ENCODE results near the gene ALOX5. TPM values are rescaled to one million over a fixed set of nuclear protein-coding genes. Genes with fewer than 3 reads are reported as not detected.

The ALOX5 gene
- total RNA-seq, 6 donors from 2014 or later = 113 to 686 (median 280) TPM

DNA sequence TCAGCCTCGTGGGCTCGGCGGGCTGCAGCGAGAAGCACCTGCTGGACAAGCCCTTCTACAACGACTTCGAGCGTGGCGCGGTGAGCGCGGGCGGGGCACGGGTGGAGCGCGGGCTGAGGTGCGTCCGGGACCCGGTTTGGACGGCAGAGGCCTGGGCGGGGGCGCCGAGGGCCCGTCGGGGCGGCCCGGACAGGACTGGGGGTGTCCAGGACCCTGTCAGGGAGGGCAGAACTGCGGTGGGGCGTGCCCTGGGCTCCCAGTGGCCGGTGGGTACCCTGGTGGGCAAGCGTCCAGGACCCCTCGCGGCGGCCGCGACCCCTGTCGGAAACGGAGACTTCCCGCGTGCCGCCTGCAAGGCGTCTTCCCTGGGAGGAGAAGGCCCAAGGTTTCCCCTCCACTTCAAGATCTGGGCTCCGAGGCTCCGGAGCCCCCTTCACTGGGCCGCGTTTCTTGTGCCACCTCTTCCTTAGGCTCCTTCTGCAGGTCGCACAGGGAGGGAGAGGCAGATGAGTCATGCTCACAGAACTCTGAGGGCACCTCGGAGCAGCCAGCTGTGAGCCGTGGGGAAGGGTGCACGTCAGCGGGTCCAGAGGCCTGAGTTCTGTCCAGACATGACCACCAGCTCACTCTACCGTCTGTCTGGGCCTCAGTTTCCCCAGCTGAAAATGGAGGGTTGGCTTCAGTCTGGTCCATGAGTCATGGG, 485 bp downstream of the ALOX5 start:
- H3K36me3 ChIP-seq = no peaks in the 10 kb centered on the region
- H3K27ac ChIP-seq = peak overlapping the region; percentile 70 to 90 (median 81)
- ATAC-seq (ENCODE audit: low FRiP score in 2 of 2) (peak; percentile 3 to 18), DNase-seq (no peak)
- H3K4me1 ChIP-seq = peaks cover 12 to 26% (median 21%) of the 10 kb centered on the region in 4 donors
- no peaks in the 10 kb centered on the region for H3K9me3 ChIP-seq
- H3K27me3 ChIP-seq = peaks cover 0 to 7% (median 3%) of the 10 kb centered on the region in 4 donors
- TF ChIP-seq, protein P1, sequence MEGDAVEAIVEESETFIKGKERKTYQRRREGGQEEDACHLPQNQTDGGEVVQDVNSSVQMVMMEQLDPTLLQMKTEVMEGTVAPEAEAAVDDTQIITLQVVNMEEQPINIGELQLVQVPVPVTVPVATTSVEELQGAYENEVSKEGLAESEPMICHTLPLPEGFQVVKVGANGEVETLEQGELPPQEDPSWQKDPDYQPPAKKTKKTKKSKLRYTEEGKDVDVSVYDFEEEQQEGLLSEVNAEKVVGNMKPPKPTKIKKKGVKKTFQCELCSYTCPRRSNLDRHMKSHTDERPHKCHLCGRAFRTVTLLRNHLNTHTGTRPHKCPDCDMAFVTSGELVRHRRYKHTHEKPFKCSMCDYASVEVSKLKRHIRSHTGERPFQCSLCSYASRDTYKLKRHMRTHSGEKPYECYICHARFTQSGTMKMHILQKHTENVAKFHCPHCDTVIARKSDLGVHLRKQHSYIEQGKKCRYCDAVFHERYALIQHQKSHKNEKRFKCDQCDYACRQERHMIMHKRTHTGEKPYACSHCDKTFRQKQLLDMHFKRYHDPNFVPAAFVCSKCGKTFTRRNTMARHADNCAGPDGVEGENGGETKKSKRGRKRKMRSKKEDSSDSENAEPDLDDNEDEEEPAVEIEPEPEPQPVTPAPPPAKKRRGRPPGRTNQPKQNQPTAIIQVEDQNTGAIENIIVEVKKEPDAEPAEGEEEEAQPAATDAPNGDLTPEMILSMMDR (IDR thresholded peaks at IDR 0.05) = no peak
- TF ChIP-seq EP300 (IDR thresholded peaks at IDR 0.05) (no peak), POLR2A (IDR thresholded peaks at IDR 0.05) (no peak), POLR2AphosphoS5 (IDR thresholded peaks at IDR 0.05) (no peak)
- H3K4me3 ChIP-seq = peak overlapping the region; percentile 10 to 62 (median 52)
- WGBS, 2 donors = 14 to 15% methylated on average over 13 to 44 of the region's 51 CpGs

DNA sequence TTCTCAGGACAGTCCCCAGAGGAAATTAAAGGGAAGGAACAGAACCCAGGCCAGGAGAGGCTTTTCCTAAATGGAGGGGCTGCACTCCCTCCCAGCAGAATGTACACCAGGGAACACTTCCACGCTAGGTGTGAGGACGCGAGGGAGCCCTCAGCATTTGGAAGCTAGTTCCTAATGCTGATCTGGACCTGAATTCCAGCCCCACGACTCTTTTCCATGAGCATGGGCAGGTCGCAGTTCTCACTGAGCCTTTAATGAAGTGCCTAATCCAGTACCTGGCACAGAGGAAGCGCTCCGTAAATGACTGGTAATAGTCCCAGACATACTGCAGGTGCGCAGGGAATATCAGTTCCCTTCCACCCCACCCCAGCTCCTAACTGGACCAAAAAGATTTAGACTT, 1.1 kb downstream of the ALOX5 start:
- Histone ChIP-seq H3K27ac (peak overlapping the region; percentile 70 to 90 (median 81)), H3K4me3 (peak overlapping the region in 3 of 4 donors; percentile 46 to 62 (median 58)), H3K4me1 (peaks cover 12 to 29% (median 22%) of the 10 kb centered on the region in 4 donors), H3K27me3 (peaks cover 0 to 7% (median 3%) of the 10 kb centered on the region in 4 donors), H3K9me3 (no peaks in the 10 kb centered on the region), H3K36me3 (no peaks in the 10 kb centered on the region)
- DNase-seq = no peak
- 71 to 73% methylated on average over 7 to 8 of the region's 8 CpGs for WGBS, 2 donors
- no peak for ATAC-seq (ENCODE audit: low FRiP score in 2 of 2)
- TF ChIP-seq EP300 (IDR thresholded peaks at IDR 0.05) (no peak), POLR2AphosphoS5 (IDR thresholded peaks at IDR 0.05) (no peak), POLR2A (IDR thresholded peaks at IDR 0.05) (no peak)
- TF ChIP-seq, protein P1 (IDR thresholded peaks at IDR 0.05) = no peak

DNA sequence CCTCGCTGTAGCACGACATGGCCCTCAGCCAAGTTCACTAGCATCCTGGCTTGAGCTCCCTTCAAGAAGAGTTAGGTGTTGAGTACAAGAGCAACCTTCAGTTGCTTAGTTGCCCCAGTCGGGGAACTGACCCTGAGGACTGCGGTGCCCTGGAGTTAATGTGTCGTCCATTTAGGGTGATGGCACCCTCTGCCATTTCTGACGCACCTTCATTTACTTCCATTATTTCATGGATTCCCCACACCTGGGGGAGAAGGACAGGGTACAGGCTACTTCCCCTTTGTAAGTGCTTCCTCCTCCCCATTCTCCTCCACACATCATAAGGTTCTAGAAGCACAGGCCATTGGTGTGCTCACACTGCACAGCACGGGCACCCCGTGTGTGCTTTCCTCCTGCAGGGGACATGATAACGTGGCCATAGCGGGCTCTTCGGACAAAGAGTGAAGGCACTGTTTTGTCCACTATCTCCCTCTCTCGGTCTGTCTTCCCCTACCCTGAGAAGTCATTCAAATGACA, 1.8 kb downstream of the ALOX5 start:
- WGBS, 2 donors = 53 to 78% methylated on average over 12 of the region's 12 CpGs
- Histone ChIP-seq H3K4me3 (peak overlapping the region in 3 of 4 donors; percentile 46 to 62 (median 58)), H3K9me3 (no peaks in the 10 kb centered on the region), H3K27me3 (peaks cover 0 to 7% (median 3%) of the 10 kb centered on the region in 4 donors), H3K36me3 (no peaks in the 10 kb centered on the region), H3K4me1 (peaks cover 12 to 29% (median 22%) of the 10 kb centered on the region in 4 donors), H3K27ac (peak overlapping the region; percentile 28 to 90 (median 80))
- ATAC-seq (ENCODE audit: low FRiP score in 2 of 2) (peak in 1 of 2 donors; percentile 2), DNase-seq (no peak)
- TF ChIP-seq POLR2AphosphoS5 (IDR thresholded peaks at IDR 0.05) = no peak
- no peak for TF ChIP-seq EP300 (IDR thresholded peaks at IDR 0.05)
- peak in 1 of 4 donors; percentile 49 for TF ChIP-seq POLR2A (IDR thresholded peaks at IDR 0.05)

DNA sequence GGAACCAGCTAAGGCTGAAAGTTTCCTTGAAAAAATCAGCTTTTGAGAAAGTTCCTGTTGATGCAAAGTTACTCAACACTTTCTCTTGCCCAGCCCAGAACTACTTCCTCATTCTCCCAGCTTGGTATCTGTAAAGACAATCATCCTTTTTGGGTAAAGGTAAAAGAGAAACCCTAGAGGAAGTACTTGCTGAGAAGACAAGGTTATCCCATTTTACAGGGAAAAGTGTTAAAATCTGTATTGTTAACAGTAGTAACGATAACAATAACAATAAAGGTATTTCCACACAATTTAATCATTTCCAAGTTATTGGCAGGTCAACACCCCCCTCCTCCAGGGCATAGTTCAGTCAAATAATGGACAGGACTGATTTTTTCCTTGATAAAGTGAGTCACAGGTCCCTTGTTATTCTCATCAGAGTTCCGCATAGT, 2.4 kb downstream of the ALOX5 start:
- no peak for TF ChIP-seq POLR2A (IDR thresholded peaks at IDR 0.05)
- TF ChIP-seq, protein P1 (IDR thresholded peaks at IDR 0.05) = no peak
- no peak for TF ChIP-seq POLR2AphosphoS5 (IDR thresholded peaks at IDR 0.05)
- no peak for TF ChIP-seq EP300 (IDR thresholded peaks at IDR 0.05)
- ATAC-seq (ENCODE audit: low FRiP score in 2 of 2) (no peak), DNase-seq (no peak)
- Histone ChIP-seq H3K4me1 (peaks cover 12 to 32% (median 22%) of the 10 kb centered on the region in 4 donors), H3K4me3 (peak overlapping the region in 1 of 4 donors; percentile 62), H3K9me3 (no peaks in the 10 kb centered on the region), H3K27me3 (peaks cover 0 to 7% (median 3%) of the 10 kb centered on the region in 4 donors), H3K36me3 (no peaks in the 10 kb centered on the region), H3K27ac (peak overlapping the region in 3 of 4 donors; percentile 70 to 90 (median 89))
- 65 to 69% methylated on average over 2 of the region's 2 CpGs for WGBS, 2 donors

DNA sequence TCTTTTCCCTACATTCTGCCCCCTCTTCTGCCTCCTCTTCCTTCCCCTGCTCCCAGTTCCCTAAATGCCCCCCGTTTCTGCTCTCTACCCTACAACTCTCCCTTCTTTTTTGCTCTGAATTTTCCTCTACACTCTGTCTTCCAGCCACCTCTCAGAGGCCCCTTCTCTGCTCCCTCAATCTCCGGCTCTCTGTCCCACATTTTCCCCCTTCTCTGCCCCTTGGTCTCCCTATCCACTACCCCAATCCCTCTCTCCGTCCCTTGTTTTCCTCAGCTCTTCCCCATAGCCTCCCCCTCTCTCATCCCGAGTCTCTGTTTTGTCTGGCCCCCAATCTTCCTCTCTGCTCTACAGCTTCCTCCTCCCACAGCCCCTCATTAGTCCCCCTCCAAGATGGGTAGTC, 3.3 kb downstream of the ALOX5 start:
- Histone ChIP-seq H3K4me3 (no peak overlapping the region), H3K27me3 (peaks cover 0 to 7% (median 3%) of the 10 kb centered on the region in 4 donors), H3K9me3 (no peaks in the 10 kb centered on the region), H3K27ac (peak overlapping the region in 3 of 4 donors; percentile 27 to 90 (median 36)), H3K4me1 (peaks cover 12 to 32% (median 22%) of the 10 kb centered on the region in 4 donors), H3K36me3 (no peaks in the 10 kb centered on the region)
- DNase-seq = no peak
- ATAC-seq (ENCODE audit: low FRiP score in 2 of 2) = no peak
- 47 to 54% methylated on average over 4 of the region's 4 CpGs for WGBS, 2 donors
- TF ChIP-seq POLR2AphosphoS5 (IDR thresholded peaks at IDR 0.05) = no peak
- TF ChIP-seq EP300 (IDR thresholded peaks at IDR 0.05) = no peak
- TF ChIP-seq POLR2A (IDR thresholded peaks at IDR 0.05) = no peak
- TF ChIP-seq, protein P1 (IDR thresholded peaks at IDR 0.05) = no peak

All from upper lobe of left lung (tissue), 6 donors.